ENCODE data around the gene CENPV. TPM values are rescaled to one million over a fixed set of nuclear protein-coding genes. Genes with fewer than 3 reads are reported as not detected.

CENPV gene
- total RNA-seq, 2 experiments from 2014 or later, result 139 to 142 TPM

- TF ChIP-seq, protein P1, sequence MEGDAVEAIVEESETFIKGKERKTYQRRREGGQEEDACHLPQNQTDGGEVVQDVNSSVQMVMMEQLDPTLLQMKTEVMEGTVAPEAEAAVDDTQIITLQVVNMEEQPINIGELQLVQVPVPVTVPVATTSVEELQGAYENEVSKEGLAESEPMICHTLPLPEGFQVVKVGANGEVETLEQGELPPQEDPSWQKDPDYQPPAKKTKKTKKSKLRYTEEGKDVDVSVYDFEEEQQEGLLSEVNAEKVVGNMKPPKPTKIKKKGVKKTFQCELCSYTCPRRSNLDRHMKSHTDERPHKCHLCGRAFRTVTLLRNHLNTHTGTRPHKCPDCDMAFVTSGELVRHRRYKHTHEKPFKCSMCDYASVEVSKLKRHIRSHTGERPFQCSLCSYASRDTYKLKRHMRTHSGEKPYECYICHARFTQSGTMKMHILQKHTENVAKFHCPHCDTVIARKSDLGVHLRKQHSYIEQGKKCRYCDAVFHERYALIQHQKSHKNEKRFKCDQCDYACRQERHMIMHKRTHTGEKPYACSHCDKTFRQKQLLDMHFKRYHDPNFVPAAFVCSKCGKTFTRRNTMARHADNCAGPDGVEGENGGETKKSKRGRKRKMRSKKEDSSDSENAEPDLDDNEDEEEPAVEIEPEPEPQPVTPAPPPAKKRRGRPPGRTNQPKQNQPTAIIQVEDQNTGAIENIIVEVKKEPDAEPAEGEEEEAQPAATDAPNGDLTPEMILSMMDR (IDR thresholded peaks at IDR 0.05), result no peak
- intact Hi-C loops (cut with micrococcal nuclease), result no loop called here
- ChIA-PET POLR2A (interaction anchor here (1.2 to 2.4 kb wide), 2 partner anchors 17 to 24 kb away, joined by 3 to 7 read pairs; no protein-coding TSS in a partner anchor), CTCF (interaction anchor here (1.5 to 1.9 kb wide), 2 partner anchors 11 to 37 kb away, joined by 4 to 5 read pairs; no protein-coding TSS in a partner anchor)
- no peak overlapping the region for H3K4me3 Mint-ChIP-seq
- ATAC-seq (no peak), DNase-seq (no peak)
- no peaks in the 10 kb centered on the region for H3K4me1 Mint-ChIP-seq (ENCODE audit: low read depth)
- H3K9me3 Mint-ChIP-seq, result no peaks in the 10 kb centered on the region
- H3K27me3 Mint-ChIP-seq, result no peaks in the 10 kb centered on the region
- H3K36me3 Mint-ChIP-seq (ENCODE audit: low read depth), result peaks cover 10% of the 10 kb centered on the region
- no peak overlapping the region for H3K27ac Mint-ChIP-seq
Observed at GRCh38 chr17:16327018-16327417, 26.3 kb downstream of the CENPV start.

GRCh38 chr17:16325964-16326363 lies 27.3 kb downstream of the CENPV start:
- H3K27me3 Mint-ChIP-seq, result no peaks in the 10 kb centered on the region
- no peak for ATAC-seq
- H3K4me1 Mint-ChIP-seq (ENCODE audit: low read depth), result no peaks in the 10 kb centered on the region
- H3K9me3 Mint-ChIP-seq, result no peaks in the 10 kb centered on the region
- H3K36me3 Mint-ChIP-seq (ENCODE audit: low read depth), result peaks cover 10% of the 10 kb centered on the region
- H3K4me3 Mint-ChIP-seq, result no peak overlapping the region
- no peak for DNase-seq
- intact Hi-C loops (cut with micrococcal nuclease), result no loop called here
- POLR2A ChIA-PET, result interaction anchor here (0.7 to 2.4 kb wide), 2 partner anchors 19 to 194 kb away, joined by 3 to 7 read pairs; no protein-coding TSS in a partner anchor
- CTCF ChIA-PET, result interaction anchor here (1.0 to 1.9 kb wide), 4 partner anchors 10 to 40 kb away, joined by 3 to 5 read pairs (median 4); no protein-coding TSS in a partner anchor
- TF ChIP-seq, protein P1 (IDR thresholded peaks at IDR 0.05), result no peak
- no peak overlapping the region for H3K27ac Mint-ChIP-seq

- ChIA-PET POLR2A (interaction anchor here (2.0 kb wide), 1 partner anchor 35 kb away, joined by 4 read pairs; no protein-coding TSS in a partner anchor), CTCF (no interaction called here)
- Mint-ChIP-seq H3K27me3 (no peaks in the 10 kb centered on the region), H3K36me3 (ENCODE audit: low read depth) (peaks cover 14% of the 10 kb centered on the region), H3K9me3 (no peaks in the 10 kb centered on the region), H3K27ac (no peak overlapping the region), H3K4me1 (ENCODE audit: low read depth) (no peaks in the 10 kb centered on the region), H3K4me3 (no peak overlapping the region)
- TF ChIP-seq, protein P1 (IDR thresholded peaks at IDR 0.05), result no peak
- DNase-seq, result no peak
- no peak for ATAC-seq
- intact Hi-C loops (cut with micrococcal nuclease), result no loop called here
Observed at GRCh38 chr17:16322636-16323035, 30.6 kb downstream of the CENPV start.

DNA sequence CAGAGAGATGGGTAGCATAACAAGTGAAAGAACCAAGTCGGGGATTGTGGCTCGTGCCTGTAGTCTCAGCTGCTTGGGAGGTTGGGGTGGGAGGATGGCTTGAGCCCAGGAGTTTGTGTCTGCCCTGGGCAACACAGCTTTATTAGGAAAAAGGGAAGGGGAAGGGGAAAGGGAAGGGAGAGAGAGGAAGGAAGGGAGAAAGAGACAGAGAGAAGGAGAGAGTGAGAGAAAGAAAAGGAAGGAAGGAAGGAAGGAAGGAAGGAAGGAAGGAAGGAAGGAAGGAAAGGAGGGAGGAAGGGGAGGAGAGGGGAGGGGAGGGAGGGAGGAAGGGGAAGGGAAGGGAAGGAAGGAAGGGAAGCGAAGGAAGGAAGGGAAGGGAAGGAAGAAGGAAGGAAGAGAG lies 33.3 kb downstream of the CENPV start:
- Mint-ChIP-seq H3K27me3 (no peaks in the 10 kb centered on the region), H3K9me3 (no peaks in the 10 kb centered on the region), H3K27ac (no peak overlapping the region), H3K36me3 (ENCODE audit: low read depth) (peaks cover 7% of the 10 kb centered on the region), H3K4me1 (ENCODE audit: low read depth) (no peaks in the 10 kb centered on the region), H3K4me3 (no peak overlapping the region)
- TF ChIP-seq, protein P1 (IDR thresholded peaks at IDR 0.05), result no peak
- no peak for DNase-seq
- intact Hi-C loops (cut with micrococcal nuclease), result no loop called here
- ATAC-seq, result no peak
- CTCF ChIA-PET, result no interaction called here
- POLR2A ChIA-PET, result interaction anchor here (0.6 kb wide), 1 partner anchor 72 kb away, joined by 3 read pairs; no protein-coding TSS in a partner anchor

DNA sequence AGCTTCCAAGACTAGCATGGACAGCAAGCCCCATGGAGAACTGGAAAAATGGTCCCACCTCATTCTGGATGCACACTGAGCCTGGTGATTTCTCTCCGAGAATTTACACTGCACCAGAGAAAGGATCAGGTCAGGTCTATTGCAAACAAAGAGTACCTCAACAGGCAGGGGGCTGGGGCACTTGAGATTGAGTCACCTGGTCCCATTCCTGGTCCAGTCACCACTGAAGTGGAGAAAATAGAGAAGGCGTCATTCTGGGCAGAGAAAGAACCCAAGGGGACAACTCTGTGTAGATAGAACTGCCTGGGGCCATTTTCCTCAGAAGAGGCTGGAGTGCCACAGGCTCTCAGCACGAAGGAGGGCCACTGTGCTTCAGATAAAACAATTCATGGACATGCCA lies 38.4 kb downstream of the CENPV start:
- POLR2A ChIA-PET, result no interaction called here
- TF ChIP-seq, protein P1 (IDR thresholded peaks at IDR 0.05), result no peak
- H3K9me3 Mint-ChIP-seq, result no peaks in the 10 kb centered on the region
- CTCF ChIA-PET, result no interaction called here
- H3K27ac Mint-ChIP-seq, result no peak overlapping the region
- no peaks in the 10 kb centered on the region for H3K27me3 Mint-ChIP-seq
- ATAC-seq (no peak), DNase-seq (no peak)
- peaks cover 14% of the 10 kb centered on the region for H3K4me1 Mint-ChIP-seq (ENCODE audit: low read depth)
- peaks cover 19% of the 10 kb centered on the region for H3K36me3 Mint-ChIP-seq (ENCODE audit: low read depth)
- intact Hi-C loops (cut with micrococcal nuclease), result no loop called here
- no peak overlapping the region for H3K4me3 Mint-ChIP-seq
